ENCODE data around the gene BCAP29.

Gene BCAP29

DNA sequence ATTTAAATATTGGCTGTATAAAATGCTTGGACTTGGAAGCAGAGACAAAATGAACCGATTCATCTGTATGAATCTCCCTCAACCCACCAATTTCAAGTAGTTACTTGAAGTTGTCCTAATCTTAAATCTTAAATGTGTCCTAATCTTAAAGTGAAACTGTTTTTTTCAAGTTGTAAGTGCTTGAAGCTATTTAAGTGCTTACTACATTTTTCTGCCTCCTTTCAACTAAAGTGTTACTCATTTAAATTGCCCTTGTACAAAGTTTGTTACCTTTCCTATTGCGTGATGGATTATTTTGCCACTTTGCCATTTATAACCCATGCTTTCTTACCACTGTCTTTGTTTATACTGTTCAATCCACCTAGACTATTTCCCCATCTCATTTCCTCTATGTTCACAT, 2.8 kb downstream of the BCAP29 start:
- DNase-seq = no peak

DNA sequence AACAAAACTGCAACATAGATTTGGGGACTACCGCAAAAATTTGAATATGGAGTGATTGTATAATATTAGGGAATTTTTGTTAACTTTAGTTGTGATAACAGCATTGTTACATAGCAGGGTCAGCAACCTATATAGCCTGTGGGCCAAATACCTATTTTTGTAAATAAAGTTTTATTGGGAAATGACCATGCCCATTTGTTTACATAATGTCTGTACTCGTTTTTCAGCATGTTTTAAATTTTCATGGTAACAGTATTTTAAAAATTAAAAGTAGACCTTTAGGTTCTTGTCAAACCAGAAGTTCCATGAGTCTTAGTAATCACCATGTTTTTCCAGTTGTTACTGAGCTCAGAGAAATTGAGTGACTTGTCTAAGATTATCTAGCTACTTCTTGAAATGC, 4.7 kb downstream of the BCAP29 start:
- DNase-seq = no peak

DNA sequence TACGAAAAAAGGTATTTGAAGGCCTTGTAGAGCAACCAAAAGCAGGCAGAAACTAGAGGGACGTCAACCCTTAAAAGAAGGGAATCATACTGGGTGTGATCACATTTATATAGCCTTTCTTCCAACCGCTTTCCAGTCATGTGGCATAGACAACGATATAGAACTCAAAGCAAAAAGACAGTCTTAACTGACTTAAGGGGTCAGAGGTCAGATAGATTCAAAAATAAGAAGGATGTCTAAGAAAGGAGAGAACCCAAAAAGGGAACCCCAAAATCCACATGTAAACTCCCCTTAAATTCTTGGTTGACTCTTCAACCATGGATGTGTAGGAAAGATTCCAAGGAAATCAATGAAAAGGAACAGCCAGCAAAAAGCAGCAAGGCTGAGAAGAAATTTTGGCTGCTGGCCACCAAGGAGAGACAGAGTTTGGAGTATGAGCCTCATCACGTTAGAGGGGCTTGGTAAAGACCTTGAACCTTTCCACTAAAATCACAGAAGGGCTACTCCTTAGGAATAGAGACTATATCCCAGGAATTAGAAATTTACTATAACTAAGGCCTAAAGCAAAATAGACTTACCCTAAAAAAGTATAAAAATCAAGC, 8.6 kb downstream of the BCAP29 start:
- no peak for DNase-seq

DNA sequence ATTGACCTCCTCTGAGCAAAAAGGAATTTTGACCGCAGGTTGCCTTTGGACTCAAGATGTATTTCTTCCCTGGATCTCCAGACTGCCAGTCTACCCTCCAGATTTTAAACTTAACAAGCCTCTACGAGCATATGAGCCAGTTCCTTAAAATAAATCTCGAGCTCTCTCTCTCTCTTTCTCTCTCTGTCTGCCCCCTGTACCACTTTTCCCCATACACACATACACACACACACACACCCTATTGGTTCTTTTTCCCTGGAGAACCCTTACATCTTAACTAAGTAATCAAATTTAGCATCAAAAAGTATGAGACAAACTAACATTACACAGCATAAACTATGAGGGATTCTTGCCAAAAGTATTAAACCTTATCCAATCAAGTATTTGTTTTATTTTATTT, 11.4 kb downstream of the BCAP29 start:
- DNase-seq = no peak

DNA sequence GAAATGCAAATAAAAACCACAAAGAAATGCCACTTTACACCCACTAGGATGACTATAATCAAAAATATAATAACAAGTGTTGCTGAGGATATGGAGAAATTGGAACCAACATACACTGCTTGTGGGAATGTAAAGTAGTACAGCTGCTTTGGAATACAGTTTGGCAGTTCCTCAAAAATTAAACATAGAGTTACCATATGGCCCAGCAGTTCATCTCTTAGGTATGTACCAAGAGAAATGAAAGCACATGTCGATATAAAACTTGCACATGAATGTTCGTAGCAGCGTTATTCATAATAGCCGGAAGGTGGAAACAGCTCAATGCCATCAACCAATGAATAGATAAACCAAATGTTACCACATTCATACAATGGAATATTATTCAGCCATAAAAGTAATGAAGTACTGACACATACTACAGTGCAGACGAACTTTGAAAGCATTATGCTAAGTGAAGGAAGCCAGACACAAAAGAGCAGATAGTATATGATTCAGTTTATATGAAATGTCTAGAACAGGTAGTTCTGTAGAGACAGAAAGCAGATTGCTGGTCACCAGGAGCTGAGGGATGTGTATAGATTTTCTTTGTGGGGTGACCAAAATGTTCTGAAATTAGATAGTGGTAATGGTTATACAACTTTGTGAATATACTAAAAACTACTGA, 12.4 kb downstream of the BCAP29 start:
- no peak for DNase-seq

DNA sequence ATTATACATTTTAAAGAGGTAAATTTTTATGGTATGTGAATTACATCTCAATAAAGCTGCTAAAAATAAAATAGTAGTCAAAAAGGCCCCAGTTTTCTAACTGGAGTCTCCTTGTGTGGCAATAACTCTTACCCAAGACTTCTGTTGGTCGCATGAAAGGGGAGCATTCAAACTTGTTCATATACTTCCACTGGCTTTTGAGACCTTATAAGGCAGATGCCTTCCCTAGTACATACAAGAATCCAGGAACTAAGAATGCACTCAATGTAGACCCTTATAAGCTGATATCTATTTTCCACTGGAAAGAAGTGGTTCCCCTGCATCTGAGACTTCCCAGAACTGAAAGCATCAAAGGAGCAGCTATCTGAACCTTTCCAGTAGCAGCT, 13.0 kb downstream of the BCAP29 start:
- no peak for DNase-seq

DNA sequence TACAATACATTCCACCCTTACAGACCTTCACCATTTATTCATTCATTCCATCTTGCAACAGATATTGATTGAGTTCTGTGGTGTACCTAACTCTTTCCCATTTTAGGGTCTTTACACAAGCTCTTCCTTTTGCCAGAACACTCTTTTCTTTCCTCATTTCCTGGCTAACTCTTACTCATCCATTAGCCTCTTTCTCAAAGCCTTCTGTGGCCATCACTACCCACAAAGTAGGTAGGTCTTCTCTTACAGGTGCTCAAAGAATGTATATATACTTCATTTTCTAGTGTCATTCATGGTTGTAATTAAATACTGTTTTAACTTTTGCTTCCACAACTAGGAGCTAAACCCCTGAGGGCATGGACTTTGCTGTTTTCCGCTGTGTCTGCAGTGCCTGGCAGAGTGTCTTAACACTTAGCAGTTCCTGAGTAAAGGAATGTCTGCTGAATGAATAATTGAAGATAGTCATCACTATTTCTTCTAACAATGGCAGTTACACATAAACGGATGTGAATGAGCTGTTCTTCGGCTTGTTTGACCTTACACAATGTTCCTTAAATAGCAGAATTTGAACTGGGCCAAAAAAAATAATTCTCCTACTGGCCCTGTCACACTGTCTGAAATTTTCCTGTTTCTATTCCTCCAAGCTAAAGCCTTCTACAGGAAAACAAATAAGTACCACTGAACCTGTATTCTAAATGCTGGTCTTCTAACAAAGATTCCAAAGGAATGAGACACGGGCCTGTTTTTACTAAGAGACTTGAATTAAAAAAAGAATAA, 15.1 kb downstream of the BCAP29 start:
- DNase-seq = no peak

DNA sequence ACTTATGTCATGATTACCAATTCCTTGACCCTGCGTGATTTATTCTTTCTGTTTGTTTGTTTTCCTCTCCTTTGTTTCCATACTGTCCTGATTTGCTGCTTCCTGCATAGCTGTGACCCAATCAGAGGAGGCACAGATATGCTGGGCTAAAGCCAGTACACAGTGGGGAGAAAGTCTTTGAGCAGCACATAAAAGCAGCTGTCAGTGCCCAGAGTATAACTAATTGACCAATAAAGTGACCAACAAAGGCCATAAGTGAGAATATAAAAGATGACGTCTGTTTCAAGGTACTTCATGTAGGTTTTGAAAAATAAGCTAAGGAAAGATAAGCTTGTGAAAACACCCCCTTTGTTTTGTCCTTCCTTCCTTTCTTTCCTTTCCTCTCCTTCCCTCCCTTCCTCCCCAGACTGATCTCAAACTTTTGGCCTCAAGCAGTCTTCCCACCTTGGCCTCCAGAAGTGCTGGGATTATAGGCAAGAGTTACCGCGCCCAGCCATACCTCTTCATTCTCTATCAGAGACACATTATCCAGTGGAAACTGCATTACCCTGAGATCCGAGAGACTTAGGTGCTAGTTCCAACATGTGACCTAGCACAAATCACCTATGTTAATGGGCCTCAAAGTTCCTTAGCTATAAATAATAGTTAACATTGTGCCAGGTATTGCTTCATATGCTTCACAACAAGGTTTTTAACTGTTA, 17.0 kb downstream of the BCAP29 start:
- DNase-seq = no peak

DNA sequence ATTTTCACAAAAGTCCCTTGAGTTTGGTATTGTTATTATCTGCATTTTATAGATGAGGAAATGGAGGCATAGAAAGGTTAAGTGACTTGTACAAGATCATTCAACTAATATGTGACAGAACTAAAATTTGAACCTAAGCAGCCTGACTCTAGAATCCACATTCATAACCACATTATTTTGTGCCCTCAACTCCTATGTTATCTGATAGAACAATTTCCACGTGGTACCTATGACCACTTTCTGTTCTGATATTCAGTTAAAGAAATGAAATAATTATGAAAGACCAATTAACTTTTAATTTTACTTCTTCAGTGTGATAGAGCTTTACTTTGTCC, 17.5 kb downstream of the BCAP29 start:
- DNase-seq = no peak

DNA sequence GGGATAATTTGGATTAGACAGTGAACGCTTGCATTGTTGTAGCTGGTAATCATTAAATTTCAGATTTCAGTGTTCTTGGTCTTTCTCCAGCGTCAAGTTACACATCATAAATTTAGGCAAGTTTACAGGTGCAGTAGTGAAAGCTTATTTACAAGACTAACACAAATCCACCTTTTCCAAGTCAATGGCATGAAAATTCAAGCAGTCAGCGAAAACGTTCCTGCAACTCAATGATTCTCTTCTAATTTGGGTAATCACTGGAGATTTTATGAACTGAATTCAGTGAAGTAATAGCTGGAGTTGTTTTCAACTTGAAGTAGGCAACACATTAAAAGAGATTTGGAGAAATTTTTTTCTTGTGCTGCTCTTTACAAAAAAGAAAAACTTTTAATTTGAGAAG, 17.9 kb downstream of the BCAP29 start:
- no peak for DNase-seq

DNA sequence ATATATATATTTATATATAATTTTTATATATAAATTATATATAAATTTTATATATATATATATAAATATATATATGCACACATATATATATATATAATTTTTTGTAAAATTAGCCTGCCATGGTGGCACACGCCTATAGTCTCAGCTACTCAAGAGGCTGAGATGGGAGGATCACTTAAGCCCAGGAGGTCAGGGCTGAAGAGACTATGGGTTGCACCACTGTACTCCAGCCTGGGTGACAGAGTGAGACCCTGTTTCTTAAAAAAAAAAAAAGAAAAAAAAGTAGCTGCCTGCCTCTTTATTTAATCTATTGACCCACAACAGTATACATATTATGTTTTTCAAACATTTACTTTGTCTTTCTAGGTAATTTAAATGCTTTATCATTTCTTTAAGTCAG, 19.2 kb downstream of the BCAP29 start:
- DNase-seq = no peak

DNA sequence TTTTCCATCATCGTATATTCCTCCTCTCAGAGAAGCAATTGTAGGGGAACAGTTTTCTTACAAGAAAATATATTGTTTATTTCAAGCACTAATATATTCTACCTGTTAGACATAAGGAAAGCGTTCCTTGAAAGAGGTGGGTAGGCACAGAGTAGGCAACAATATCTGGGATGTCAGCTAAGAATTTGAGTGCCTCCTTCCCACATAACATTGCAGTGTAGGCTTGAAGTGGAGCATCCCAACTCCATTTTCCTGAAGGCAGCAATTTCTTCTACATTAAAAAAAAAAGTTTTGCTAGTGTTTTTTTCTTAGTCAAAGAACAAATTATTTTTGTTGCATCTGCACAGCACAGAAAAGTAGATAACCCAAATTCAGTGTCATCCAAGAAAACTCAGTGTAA, 20.8 kb downstream of the BCAP29 start:
- no peak for DNase-seq

DNA sequence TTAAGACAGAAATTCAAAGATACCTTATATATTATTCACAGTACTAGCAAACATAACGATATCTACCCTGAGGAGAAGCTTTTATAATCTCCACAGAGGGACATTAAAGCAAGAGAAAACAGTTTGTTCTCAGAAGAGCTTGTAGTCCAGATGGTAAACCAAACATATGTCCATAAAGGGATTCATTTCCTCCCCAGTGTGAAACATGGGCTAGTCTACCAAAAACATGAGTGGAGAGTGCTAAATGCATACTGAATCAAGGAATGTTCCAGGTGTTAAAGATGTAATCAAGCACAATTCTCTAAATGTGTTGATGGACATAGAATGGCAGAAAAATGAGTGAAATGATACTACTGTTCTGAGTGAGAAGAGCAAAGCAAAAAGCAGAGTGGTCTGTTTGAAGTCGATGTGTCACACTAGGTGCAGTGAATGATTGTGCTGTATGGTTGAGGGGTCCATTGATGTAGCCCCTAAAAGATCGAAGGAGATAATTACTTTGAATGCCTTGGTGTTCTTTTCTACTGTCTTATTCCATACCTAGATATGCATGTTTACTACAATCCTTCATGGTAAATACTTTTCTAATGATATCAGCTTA, 25.3 kb downstream of the BCAP29 start:
- no peak for DNase-seq

DNA sequence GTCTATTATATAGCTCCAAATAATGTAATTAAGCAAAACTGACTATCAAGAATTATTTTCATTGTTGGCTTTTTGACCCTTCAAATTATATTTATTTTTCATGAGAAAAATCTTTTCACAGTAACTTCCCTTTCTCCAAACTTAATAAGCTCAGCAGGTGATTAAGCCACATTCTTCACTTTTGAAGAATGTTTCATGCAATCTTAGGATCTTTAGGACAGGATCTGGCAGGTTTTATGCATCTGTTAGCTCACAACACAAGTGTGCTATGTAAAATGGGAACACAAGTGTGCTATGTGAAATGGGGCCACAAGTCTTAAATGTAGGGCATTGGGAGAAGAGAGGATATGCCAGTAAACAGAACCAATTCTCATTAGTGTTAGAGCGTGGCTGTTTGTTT, 26.3 kb downstream of the BCAP29 start:
- DNase-seq = no peak

DNA sequence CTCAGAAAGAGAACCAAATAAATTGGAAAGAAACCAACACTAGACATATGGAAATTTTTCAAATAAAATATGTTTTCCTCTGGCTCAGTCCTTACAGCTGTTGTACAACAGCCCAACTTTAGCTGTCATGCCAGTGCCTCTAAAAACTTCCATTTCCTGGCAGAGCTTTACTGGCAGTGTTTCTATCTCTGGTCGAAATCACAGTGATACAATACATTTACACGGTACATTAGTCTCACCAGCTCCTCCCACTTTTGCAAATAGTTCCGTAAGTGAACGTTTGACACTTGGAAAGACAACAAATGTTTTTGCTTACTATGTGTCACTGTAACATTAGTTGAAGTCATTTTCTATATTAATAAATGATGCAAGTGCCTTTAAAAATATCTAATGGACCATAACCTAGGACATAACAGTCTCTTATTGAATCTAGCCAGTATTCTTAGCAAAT, 29.8 kb downstream of the BCAP29 start:
- no peak for DNase-seq

DNA sequence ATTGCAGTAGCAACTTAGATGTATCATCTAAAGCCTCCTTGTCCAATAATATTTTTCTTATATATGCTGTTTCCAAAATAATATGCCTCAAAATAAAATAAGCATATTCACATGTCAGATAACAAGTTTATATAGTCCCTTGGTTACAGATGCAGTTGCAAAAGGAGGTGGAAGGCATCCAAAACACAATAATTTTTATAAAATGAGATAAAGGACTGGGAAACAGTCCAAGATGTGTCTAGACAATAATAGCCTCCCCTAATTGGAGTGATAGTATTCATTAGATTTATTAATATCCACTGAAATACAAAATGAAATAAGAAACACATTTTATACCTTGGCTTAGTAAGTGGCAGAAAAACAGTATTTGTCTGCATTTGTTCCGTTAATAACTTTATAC, 30.3 kb downstream of the BCAP29 start:
- DNase-seq = no peak

DNA sequence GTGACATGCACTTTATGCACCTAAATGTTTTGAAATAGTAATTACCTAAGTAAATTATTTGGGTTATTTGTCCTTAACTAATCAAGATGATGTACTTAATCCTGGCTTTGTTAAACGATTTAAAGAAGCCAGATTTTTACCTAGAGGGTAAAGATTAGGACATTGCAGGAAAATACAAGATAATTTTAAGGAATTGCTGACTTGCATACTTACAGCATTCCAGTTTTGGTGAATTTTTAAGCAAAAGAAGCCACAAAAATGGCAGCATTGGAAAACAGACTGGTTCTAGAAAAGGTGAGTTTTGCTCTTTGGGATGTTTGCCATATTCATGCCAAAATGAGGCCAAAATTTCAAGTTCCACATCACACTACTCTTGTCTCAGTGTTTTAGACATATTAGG, 33.4 kb downstream of the BCAP29 start:
- DNase-seq = no peak

DNA sequence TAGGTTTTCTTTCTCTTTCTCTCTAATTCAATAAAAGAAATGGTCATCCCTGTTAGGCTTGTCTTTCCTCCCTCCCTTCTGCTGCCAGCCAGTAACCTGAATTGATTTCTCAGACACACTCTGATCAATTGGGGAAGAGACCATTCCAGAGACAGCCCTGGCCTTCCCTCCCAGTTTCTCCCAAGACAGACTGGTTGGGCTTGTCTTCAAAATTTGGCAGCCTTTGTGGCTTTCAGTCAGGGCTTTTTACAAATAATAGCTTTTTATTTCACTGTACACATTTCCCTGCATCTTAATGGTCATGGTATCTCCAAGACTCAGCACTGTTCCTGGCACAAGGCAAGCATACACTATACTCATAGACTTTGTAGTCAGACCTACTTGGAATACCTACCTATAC, 33.9 kb downstream of the BCAP29 start:
- no peak for DNase-seq

DNA sequence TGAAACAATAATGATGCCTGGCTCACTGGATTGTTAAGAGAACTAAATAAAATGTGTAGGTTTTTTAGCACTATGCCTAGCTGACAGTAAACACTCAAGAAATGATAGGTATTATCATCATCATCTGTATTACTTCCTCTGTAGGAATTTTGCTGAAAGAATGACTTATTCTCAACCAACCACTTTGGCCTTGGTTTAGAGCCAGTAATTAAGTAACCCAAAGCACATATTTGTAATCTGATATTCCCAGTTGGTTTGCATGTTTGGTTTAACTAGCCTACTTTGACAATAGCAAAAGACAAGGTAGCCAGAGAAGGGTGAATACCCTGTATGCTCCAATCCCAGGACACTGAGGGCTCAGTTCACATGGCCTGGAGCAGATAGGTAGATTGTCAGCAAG, 34.4 kb downstream of the BCAP29 start:
- no peak for DNase-seq

DNA sequence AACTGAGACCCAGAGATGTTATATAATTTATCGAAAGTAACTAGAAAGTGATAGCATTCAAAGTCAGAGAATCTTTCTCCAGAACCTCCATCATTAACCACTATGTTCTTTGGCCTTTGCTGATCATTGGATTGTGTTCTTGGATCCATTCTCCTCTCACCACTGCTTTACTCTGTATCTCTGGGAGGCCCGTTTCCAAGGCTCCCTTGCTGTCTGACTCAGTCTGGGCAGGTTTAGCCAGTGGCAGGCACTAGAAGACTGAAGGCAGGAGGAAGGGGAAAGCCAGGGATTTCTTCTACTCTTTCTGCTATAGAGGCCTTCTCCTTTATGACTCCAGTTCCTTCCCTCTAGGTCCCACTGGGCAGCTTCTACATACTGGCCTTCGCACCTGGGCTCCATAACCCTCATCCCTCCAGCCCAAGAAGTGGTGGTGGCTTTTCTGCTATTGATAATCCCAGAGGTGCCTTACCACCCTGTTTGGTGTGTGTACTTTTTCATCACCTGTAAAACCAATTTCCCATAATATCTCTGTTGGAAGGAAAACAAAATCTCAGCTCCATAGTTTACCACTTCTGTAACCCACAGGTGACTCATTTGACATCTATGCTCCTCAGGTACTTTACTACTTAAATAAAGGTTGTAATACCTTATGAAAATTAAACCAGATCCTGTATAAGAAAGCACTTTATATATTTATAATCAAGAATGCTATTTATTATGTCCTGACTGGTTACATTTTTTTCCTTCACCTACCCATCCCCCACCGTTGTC, 36.0 kb downstream of the BCAP29 start:
- no peak for DNase-seq

DNA sequence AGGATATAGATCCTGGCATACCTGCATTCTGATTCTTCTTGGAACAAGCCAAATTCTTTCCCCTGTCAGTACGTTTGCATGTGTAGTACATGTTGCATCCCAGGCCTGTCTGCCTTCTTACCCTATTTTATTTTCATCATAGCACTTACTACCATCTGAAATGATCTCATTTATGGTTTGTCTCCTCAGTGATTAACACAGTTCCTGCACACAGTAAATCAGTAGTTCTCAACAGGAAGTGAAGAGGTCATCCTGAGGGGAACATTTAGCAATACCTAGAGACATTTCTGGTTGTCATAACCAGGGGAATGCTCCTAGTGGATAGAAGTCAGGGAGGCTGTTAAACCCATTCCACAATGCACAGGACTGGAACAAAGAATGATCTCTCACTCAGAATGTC, 42.4 kb downstream of the BCAP29 start:
- no peak for DNase-seq

DNA sequence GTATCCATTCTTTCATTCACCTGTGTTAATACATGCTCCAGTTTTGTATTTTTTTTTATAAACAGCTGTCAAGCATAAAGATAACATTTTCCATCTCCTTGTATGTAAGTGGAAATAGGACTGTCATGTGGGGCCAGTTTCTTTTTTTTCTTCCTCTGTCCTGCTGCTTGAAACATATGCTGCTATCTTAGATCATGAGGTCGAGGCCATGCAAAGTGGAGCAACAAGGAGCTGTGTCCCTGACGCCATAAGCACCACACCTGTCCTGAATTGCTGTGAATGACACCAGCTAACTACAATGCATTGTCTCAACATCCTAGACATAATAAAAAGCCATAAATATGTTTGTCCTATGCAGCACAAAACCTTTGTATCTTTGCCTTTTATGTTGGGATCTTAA, 42.8 kb downstream of the BCAP29 start:
- DNase-seq = no peak

DNA sequence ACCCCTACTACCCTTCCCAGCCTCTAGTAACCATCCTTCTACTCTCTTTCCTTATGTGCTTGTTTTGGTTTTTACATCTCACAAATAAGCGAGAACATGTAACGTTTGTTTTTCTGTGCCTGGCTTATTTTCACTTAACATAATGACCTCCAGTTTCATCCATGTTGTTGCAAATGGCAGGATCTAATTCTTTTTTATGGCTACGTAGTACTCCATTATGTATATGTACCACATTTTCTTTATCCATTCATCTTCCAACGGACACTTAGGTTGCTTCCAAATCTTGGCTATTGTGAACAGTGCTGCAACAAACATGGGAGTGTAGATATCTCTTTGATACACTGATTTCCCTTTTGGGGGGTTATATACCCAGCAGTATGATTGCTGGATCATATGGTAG, 47.0 kb downstream of the BCAP29 start:
- no peak for DNase-seq
